Measurements from ENCODE around the gene ANKDD1B. TPM values are rescaled to one million over a fixed set of nuclear protein-coding genes. Genes with fewer than 3 reads are reported as not detected.

The ANKDD1B gene
- total RNA-seq, 1 donor from 2014 or later = 1.6 TPM

DNA sequence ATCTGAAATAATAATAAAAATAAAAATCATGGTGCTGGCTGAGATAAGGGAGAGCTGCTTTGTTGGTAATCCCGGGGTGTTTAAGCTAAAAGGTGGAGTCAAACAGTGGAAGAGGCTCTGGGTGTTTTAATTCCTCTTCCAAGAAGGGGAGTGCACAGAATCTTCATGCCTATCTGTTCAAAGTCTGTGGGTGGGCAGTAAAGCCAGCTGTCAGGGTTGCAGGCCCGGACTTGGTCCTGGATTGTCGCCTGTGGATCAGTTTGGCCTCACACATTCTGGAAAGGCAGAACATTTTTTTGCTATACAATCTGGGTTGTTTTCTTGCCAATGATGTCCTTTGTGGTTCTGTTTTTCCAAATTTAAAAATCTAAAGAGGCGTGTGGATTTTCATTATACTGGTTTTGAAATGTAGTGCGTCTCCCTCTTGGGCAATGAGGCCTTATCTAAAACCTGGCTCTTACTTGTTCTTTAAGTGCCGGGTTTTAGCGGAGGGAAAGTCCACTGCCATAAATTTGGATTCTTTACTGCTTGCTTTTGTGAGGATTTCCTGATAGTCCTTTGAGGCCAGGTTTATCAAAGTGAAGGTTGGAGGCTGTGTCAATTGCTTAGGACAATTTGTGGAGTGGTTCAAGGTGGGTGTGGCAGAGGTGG, 5.8 kb downstream of the ANKDD1B start:
- DNase-seq = peak; percentile 78

- DNase-seq = no peak
These were observed 6.6 kb downstream of the ANKDD1B start for GRCh38 chr5:75617736-75618352.

DNA sequence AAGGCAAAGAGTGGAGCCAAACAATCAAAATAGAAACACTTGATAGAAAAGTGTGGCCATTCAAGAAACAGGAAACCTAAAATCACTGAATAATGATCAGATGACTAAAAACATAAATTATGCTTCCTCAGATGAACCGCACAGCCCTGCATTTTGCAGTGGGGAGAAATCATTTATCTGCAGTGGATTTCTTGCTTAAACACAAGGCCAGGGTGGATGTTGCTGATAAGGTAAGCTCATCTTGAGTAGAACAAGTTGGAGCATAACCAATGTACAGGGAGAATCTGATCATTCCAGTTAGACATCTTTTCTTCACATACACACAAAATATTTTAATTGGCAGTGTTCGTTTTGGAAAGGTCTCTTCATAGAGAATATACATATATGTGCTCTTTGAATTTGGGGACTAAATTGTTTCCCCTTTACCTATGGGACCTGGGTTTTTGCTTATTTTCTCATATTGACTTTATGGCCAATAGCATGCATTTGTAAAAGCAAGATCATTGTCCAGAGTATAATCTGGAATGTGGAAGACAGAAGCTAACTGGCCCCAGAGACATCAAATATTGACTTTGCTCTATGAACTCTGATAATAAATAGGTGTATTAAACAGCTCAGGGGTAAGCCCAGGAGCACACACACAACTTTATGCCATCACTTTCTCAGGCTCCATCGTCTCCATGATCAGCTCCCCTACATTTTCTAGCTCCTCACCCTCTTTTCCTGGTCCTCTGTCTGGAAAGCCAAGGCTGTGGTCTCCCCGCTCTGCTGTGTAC, 9.1 kb downstream of the ANKDD1B start:
- no peak for DNase-seq

- DNase-seq = no peak
These were observed 11.3 kb downstream of the ANKDD1B start for GRCh38 chr5:75622564-75622963.

GRCh38 chr5:75623846-75624245, 12.6 kb downstream of the ANKDD1B start:
- no peak for DNase-seq

DNA sequence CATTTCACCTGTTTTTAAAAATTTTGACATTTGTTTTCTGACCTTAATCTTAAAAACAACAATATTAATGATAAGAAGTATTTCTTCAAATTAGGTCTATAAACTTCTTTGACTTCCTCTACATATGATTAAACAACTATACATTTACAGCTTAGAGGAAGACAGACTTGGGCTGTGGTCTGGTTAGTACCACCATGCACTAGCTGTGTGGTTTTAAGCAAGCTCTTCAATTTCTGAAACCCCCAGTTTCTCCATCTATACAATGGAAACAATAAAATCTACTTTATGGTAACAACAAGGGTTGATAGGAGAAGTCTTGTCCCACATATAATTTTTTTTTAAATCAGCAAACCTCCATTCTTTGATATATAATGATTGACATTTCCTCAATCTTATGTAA, 15.7 kb downstream of the ANKDD1B start:
- no peak for DNase-seq

GRCh38 chr5:75627801-75628200, 16.5 kb downstream of the ANKDD1B start:
- DNase-seq = no peak

DNA sequence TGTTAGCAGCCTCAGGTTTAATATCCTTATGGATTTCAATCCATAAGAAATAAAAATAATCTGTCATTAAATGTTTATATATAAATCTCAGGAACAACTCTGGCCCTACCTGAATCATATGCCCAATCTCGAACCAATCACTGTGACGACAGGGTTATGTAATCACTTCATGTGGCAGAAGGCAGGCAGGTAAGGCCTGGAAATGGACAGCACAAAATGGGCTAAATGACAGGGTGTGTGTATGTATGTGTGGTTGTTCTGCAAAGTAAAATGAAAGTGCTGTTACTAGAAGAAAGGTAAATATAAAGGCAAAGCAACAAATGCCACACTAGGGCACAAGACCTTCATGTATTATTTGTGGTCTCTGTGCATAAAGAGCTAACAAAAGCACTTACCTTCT, 19.6 kb downstream of the ANKDD1B start:
- no peak for DNase-seq

DNA sequence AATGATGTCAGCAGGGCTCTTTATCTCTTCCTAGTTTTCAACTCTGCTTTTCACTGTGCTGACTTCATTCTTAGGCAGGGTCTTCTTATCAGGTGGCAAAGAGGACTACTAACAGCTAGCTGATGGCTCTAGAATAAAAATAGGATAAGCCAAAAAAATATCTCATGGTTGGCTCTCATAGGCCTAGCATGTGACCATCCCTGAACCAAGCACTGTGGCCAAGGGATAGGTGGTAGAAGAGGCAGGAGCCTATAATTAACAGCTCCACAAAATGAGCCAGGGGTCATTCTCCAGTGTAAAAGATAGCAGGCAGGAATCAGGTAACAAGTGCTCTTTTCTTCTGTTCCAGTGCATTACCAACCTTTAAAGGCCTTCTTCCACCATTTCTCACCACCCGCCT, 21.1 kb downstream of the ANKDD1B start:
- DNase-seq = no peak

DNA sequence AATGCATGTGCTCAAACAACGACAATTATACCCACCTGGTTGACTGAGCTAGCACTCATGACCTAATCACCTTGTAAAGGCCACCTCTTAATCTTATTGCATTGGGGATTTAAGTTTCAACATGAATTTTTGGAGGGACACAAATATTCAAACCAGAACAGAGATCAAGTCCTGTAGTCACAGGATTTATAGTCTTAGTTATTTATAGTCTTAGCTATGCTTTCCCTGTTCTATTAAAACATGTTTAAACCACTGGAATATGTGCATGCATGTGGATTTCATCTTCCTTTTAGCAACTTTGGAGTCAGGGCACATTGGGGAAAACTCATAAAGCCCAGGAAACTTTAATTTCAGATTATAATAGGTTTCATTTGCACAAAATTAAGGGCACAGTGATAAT, 26.7 kb downstream of the ANKDD1B start:
- no peak for DNase-seq

DNA sequence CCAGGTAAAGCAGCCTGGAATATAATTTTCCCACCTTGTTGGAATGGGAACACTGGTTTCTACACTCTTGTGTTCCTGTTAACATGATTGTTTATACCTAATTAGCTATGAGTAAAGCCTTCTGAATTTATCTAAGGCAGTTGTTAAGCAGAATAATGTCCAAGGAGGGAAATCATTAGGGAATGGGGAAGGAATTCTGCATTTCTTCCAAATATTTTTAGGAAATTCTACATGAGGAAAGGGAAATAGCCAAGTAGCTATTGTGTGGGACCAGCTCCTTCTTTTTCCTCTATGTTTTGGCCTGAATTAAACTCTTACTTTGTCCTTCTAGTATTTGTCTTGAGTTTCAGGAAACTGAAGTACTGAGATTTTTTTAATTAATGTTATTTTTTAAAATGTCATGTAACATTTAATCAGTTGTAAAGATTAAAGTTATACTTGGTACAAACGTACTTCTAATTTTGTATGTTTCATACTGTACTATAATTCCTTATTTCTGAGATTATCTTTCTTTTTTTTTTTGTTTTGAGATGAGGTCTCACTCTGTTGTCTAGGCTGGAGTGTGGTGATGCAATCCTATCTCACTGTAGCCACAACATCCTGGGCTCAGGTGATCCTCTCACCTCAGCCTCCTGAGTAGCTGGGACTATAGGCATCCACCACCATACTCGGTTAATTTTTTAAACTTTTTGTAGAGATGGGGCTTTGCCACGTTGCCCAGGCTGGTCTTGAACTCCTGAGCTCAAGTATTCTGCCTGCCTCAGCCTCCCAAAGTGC, 28.5 kb downstream of the ANKDD1B start:
- DNase-seq = peak; percentile 22

- DNase-seq = peak; percentile 78
These were observed 29.1 kb downstream of the ANKDD1B start for GRCh38 chr5:75640395-75640794.

- DNase-seq = no peak
These were observed 29.6 kb downstream of the ANKDD1B start for GRCh38 chr5:75640826-75641225.

- no peak for DNase-seq
These were observed 37.5 kb downstream of the ANKDD1B start for GRCh38 chr5:75648712-75649111.

- no peak for DNase-seq
These were observed 40.5 kb downstream of the ANKDD1B start for GRCh38 chr5:75651575-75652238.

DNA sequence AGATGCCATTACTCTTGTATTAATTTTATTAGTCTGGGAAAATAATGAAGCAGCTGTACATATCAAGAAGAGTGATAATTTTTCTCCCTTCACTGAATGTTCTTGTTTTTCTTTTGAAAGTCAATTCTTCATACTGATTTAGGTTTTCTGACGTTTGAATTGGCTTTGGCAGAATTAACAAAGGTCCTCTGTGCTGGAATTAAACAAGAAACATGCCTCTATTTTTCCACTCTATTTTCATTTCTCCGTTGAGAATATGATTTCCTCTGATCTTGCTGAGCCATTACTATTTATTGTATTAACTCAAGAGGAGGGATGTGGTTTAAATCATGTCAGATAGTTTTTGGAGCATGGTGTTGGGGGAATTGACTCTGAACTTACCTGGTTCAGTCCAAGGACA, 42.3 kb downstream of the ANKDD1B start:
- DNase-seq = peak; percentile 54

DNA sequence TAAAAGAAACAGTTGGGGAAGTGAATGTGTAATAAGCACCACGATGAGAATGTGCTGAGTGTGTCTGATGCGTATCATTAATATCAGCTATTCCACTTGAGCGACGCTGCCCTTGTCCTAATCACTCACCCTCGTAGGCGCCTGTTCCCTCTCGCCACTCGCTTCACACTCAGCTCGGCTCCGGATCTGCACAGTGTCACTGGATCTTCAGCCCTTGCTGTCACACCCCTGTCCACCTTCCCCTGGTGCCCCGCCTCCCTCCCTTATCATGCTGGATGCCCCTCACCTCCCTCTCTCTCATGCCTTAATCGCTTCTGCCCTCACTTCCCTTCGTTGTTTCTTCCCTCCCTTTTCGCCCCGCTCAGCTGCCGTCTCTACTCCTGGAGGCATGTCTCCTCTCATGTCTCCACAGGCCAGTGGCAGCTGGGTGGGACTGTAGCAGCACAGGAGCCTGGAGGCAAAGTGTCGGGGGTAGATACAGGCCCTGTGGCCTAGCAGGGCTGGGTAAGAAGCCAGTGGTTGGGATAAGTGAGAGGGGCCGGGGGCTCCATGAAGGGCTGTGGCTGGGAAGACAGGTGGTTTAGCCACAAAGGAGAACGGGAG, 43.5 kb downstream of the ANKDD1B start:
- no peak for DNase-seq

DNA sequence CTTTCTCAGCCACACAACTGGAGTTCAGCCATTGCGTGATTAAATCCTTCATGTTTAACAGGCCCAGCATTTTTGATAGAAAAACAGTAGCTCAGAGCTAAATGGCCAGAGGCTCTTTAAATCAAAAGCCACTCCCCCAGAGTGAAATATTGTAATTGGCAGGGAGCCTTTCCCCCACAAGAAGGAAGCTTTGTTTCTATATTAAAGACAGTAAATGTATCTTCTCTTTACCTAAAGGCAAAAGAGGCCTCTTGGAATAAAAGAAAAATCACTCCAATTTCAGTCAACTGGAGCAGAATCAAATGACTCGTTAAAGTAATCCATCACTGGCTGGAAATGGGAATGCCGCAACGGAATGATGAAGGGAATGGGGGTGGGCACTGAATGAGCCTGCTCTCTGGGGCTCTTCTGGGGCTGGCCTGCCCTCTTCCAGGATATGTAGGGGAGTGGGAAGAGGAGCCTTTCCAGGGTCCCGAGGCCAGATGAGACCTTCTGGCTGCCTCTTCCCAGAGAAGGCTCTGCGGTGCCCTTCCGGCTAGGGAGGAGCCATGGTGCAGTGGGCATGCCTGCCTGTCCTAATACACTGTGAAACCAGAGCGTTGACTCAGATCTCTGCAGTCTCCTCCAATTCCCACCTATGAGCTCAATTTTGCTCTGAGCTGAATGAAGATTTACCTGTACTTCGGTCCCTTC, 45.2 kb downstream of the ANKDD1B start:
- DNase-seq = peak; percentile 44

DNA sequence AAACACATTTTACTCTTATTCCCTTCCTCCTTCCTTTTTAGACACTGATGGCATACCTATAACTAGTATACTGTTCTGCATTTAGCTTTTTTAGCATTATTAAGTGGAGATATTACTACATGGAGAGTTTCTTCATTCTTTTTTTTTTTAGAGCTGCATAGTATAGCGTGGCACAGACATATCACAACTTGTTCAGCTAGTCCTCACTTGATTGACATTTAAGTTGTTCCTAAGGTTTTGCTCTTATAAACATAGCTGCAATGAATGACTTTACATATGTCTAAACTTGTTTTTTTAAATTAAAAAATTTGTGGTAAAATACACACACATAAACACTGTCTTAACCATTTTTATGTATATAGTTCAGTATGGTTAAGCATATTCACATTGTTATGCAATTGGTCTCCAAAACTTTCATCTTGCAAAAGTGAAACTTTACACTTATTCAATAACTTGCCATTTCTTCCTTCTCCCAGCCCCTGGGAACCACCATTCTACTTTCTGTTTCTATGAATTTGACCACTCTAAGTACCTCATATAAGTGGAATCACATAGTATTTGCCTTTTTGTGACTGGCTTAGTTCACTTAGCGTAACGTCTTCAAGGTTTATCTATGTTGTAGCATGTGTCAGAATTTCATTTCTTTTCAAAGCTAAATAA, 48.7 kb downstream of the ANKDD1B start:
- no peak for DNase-seq

GRCh38 chr5:75660678-75661465, 49.6 kb downstream of the ANKDD1B start:
- DNase-seq = no peak

All from skin of body (tissue), 2 donors.